ENCODE measurements around the gene PAXIP1. TPM values are rescaled to one million over a fixed set of nuclear protein-coding genes. Genes with fewer than 3 reads are reported as not detected.

PAXIP1 gene
- total RNA-seq, 1 experiment from 2014 or later, result 32.6 TPM

DNA sequence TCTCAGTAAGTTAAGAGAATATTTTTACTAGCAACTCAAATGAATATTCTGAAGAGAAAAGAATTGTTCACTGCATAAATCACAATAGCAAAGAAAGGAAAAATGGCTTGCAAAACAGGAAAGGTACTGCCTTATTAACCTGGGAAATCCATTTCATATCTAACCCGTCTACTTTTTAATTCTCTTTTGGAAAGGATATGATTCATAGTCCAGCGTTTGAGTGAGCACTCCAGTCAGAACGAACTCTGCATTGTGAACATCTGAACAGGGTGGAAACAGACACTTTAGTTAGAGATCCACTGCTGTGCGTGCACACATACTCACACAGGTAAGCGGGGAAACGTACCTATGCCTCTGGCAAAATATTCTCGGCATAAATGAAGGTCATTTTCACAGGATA is 56.8 kb downstream of the PAXIP1 start:
- H3K4me2 ChIP-seq (ENCODE audit: insufficient read depth, insufficient read length, low read length), result no peak overlapping the region
- H3K14ac ChIP-seq (ENCODE audit: insufficient read depth, low read length), result no peak overlapping the region
- H2AK5ac ChIP-seq (ENCODE audit: insufficient read length, low read length), result no peak overlapping the region
- peaks cover 31 to 84% (median 75%) of the 10 kb centered on the region in 3 experiments for H3K36me3 Mint-ChIP-seq (ENCODE audit: insufficient read depth in 1 of 3, low read depth in 3 of 3)
- TF ChIP-seq, protein P1, sequence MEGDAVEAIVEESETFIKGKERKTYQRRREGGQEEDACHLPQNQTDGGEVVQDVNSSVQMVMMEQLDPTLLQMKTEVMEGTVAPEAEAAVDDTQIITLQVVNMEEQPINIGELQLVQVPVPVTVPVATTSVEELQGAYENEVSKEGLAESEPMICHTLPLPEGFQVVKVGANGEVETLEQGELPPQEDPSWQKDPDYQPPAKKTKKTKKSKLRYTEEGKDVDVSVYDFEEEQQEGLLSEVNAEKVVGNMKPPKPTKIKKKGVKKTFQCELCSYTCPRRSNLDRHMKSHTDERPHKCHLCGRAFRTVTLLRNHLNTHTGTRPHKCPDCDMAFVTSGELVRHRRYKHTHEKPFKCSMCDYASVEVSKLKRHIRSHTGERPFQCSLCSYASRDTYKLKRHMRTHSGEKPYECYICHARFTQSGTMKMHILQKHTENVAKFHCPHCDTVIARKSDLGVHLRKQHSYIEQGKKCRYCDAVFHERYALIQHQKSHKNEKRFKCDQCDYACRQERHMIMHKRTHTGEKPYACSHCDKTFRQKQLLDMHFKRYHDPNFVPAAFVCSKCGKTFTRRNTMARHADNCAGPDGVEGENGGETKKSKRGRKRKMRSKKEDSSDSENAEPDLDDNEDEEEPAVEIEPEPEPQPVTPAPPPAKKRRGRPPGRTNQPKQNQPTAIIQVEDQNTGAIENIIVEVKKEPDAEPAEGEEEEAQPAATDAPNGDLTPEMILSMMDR (conservative IDR thresholded peaks at IDR 0.05), result no peak
- peaks cover 0 to 3% of the 10 kb centered on the region in 2 experiments; a peak in 1 of 5 replicates for H3K9me3 Mint-ChIP-seq
- H3K56ac ChIP-seq (ENCODE audit: insufficient read length, low read depth, low read length), result no peak overlapping the region
- no peak overlapping the region for H4K91ac ChIP-seq (ENCODE audit: insufficient read length, low read depth, low read length)
- H2AFZ ChIP-seq (ENCODE audit: low read length), result no peak overlapping the region
- no peak overlapping the region for H3K4me3 Mint-ChIP-seq
- H3K27ac Mint-ChIP-seq, result no peak overlapping the region
- H3K4me1 Mint-ChIP-seq, result no peaks in the 10 kb centered on the region
- no peak overlapping the region for H3K18ac ChIP-seq (ENCODE audit: insufficient read length, low read depth, low read length)
- no peaks in the 10 kb centered on the region for H3K27me3 ChIP-seq (ENCODE audit: insufficient read depth, low read length)
- no peaks in the 10 kb centered on the region for H3K9me3 ChIP-seq (ENCODE audit: control insufficient read depth, low read depth, low read length)
- H3K4me1 ChIP-seq (ENCODE audit: insufficient read depth, low read length), result no peaks in the 10 kb centered on the region
- H3K23ac ChIP-seq (ENCODE audit: insufficient read length, low read depth, low read length), result no peak overlapping the region
- H3K23me2 ChIP-seq (ENCODE audit: insufficient read length, low read depth, low read length, poor library complexity, severe bottlenecking), result no peaks in the 10 kb centered on the region
- no peak overlapping the region for H3T11ph ChIP-seq (ENCODE audit: low read length)
- no peak overlapping the region for H3K4ac ChIP-seq (ENCODE audit: low read depth, low read length)
- WGBS (ENCODE audit: extremely low coverage, insufficient read length, low lambda C conversion rate), result no CpG with 5 or more reads among the region's 7 CpGs
- H4K20me1 ChIP-seq (ENCODE audit: control insufficient read depth, insufficient read depth, insufficient read length), result no peaks in the 10 kb centered on the region
- no peak overlapping the region for H2BK12ac ChIP-seq (ENCODE audit: insufficient read length, low read depth, low read length)
- H3K9ac ChIP-seq (ENCODE audit: extremely low read depth, insufficient read length, low read length), result no peak overlapping the region
- no peak overlapping the region for H2BK20ac ChIP-seq (ENCODE audit: low read depth, low read length, poor library complexity, severe bottlenecking)
- H3K79me1 ChIP-seq (ENCODE audit: insufficient read depth, low read depth, low read length, poor library complexity, severe bottlenecking), result no peaks in the 10 kb centered on the region
- peaks cover 1% of the 10 kb centered on the region; the same call in 1 of the 2 replicates for H3K27me3 Mint-ChIP-seq (ENCODE audit: low read depth)
- no peak overlapping the region for H4K8ac ChIP-seq (replicated peaks; ENCODE audit: insufficient read length, low read depth, low read length)
- no peak overlapping the region for H2BK15ac ChIP-seq (ENCODE audit: low read depth, low read length)
- DNase-seq, result no peak
- no peaks in the 10 kb centered on the region for H3K79me2 ChIP-seq (ENCODE audit: insufficient read depth, low read length)
- no peak overlapping the region for H2BK5ac ChIP-seq (ENCODE audit: insufficient read length, low read length)
- H2BK120ac ChIP-seq (ENCODE audit: low read depth, low read length, poor library complexity, severe bottlenecking), result no peak overlapping the region
- no peak overlapping the region for H4K5ac ChIP-seq (ENCODE audit: insufficient read length, low read depth, low read length)
- no peak overlapping the region for H3K27ac ChIP-seq (ENCODE audit: insufficient read length, low read depth, low read length)
